CD4-positive, alpha-beta memory T cell (primary cell): ENCODE results near the gene ELP4. TPM values are rescaled to one million over a fixed set of nuclear protein-coding genes. Genes with fewer than 3 reads are reported as not detected.

Experiments
- CTCF ChIA-PET: fragments of 350-600 bp; sonication (Branson Sonifier 250); formaldehyde crosslinking; loops from one replicate; lab custom pipeline; 2021; ENCODE audit warnings: inconsistent platforms; ENCODE audit not compliant: partially characterized antibody; lab: Charles Lee
- POLR2A ChIA-PET: fragments of 350-600 bp; sonication (Branson Sonifier 250); formaldehyde crosslinking; loops from one replicate; lab custom pipeline; 2021; ENCODE audit not compliant: partially characterized antibody; lab: Charles Lee
- DNase-seq, 5 donors: peaks; one replicate each; pipeline versions ENCODE4 v3.0.0 to v3.0.0-alpha.2; 2020 to 2022; ENCODE audit warnings: mixed read lengths in 1 of 5
- H3K27ac ChIP-seq: one replicate; pipeline ENCODE4 v1.7.0; 2013; ENCODE audit warnings: low read depth, low read length
- H3K27me3 ChIP-seq: 2 replicates; pipeline ENCODE4 v1.7.0; 2013; ENCODE audit warnings: mild to moderate bottlenecking, low read length, moderate library complexity; ENCODE audit not compliant: insufficient read depth
- H3K36me3 ChIP-seq: 2 replicates; pipeline ENCODE4 v1.7.0; 2013; ENCODE audit warnings: mild to moderate bottlenecking, low read length, moderate library complexity; ENCODE audit not compliant: insufficient read depth
- H3K4me1 ChIP-seq: 2 replicates; pipeline ENCODE4 v1.7.0; 2013; ENCODE audit warnings: mild to moderate bottlenecking, low read length, moderate library complexity; ENCODE audit not compliant: insufficient read depth
- H3K4me3 ChIP-seq, 2 donors: one replicate each; pipeline ENCODE4 v1.7.0; 2013; ENCODE audit warnings: low read length in 2 of 2, mild to moderate bottlenecking in 1 of 2
- H3K9me3 ChIP-seq, 2 donors: one replicate each; pipeline ENCODE4 v1.7.0; 2013; ENCODE audit warnings: low read length in 2 of 2, control low read depth in 1 of 2; ENCODE audit not compliant: control insufficient read depth in 1 of 2
- H3K27ac Mint-ChIP-seq, 7 donors: one replicate each; pipeline ENCODE4 v1.8.0; 2020 to 2021; ENCODE audit warnings: mixed read lengths in 7 of 7, mild to moderate bottlenecking in 6 of 7, inconsistent platforms in 3 of 7, moderate library complexity in 3 of 7
- H3K27me3 Mint-ChIP-seq, 2 donors: one replicate each; pipeline ENCODE4 v1.8.0; 2020 to 2021; ENCODE audit warnings: mixed read lengths in 2 of 2
- H3K36me3 Mint-ChIP-seq, 2 donors: one replicate each; pipeline ENCODE4 v1.8.0; 2020 to 2021; ENCODE audit warnings: mixed read lengths in 2 of 2, inconsistent platforms in 1 of 2, mild to moderate bottlenecking in 1 of 2
- H3K4me1 Mint-ChIP-seq, 4 donors: one replicate each; pipeline ENCODE4 v1.8.0; 2020 to 2021; ENCODE audit warnings: mixed read lengths in 4 of 4, mild to moderate bottlenecking in 1 of 4
- H3K4me3 Mint-ChIP-seq, 8 donors: one replicate each; pipeline ENCODE4 v1.8.0; 2020 to 2021; ENCODE audit warnings: mixed read lengths in 8 of 8, mild to moderate bottlenecking in 7 of 8, moderate library complexity in 6 of 8, inconsistent platforms in 3 of 8
- H3K9me3 Mint-ChIP-seq, 8 donors: one replicate each; pipeline ENCODE4 v1.8.0; 2020 to 2021; ENCODE audit warnings: mixed read lengths in 8 of 8, mild to moderate bottlenecking in 5 of 8, inconsistent platforms in 3 of 8, moderate library complexity in 1 of 8
- intact Hi-C: fragments of 100-400 bp; cut with micrococcal nuclease; formaldehyde crosslinking; loops from one replicate; pipeline ENCODE4 v1.15.1; 2023
- polyA plus RNA-seq, 2 donors: library from polyadenylated mRNA; unstranded; fragments of 300-500 nt; fragmentation: Illumina TruSeq; gene quantifications; one replicate each; pipeline ENCODE4 v1.2.3, GENCODE V29; 2021
- total RNA-seq, 2 experiments: library from RNA; stranded (reverse); gene quantifications; one replicate each; pipeline ENCODE4 v1.2.3, GENCODE V29; 2021

ELP4 gene
- total and polyA plus RNA-seq, 4 experiments from 2014 or later, result 18.1 to 29.0 (median 19.1) TPM

DNA sequence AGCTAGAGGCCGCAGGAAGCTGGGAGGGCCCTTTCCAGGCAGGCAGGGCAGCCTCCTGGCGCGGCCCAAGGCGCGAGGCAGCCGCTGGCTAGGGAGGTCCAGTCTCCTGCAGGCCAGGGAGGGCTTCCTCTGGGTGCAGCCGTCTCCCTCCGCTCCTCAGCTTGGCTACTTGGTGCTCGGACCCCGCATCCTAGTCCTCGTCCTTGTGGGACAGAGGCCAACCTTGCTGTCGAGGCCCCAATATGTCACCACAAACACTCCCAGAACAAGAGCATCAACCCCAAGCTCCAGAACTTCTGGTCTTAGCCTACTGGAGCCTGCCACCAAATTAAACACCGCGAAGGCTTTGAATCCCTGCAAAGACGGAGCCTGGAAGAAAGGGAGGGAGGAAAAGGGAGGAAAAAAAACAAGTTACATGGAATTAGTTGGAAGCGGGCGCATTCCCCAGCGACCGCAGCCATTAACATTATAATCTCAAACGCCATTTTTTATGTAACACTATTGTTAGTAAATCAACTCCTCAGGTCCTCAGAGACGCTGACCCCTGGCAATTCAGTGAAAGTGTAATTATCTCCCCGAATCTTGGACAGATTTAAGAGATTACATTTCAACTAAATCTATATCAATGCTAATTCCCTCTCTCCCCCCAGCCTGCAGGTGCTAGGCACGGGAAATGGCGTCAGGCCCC, 314.2 kb downstream of the ELP4 start:
- Mint-ChIP-seq H3K27me3 (peaks cover 62 to 67% of the 10 kb centered on the region in 2 donors), H3K4me3 (no peak overlapping the region), H3K27ac (peak overlapping the region in 1 of 7 donors; percentile 37), H3K4me1 (peaks cover 10 to 28% (median 16%) of the 10 kb centered on the region in 4 donors), H3K9me3 (peaks cover 0 to 21% (median 15%) of the 10 kb centered on the region in 8 donors), H3K36me3 (no peaks in the 10 kb centered on the region)
- H3K4me1 ChIP-seq, result no peaks in the 10 kb centered on the region
- H3K36me3 ChIP-seq, result no peaks in the 10 kb centered on the region
- H3K9me3 ChIP-seq, result no peaks in the 10 kb centered on the region
- CTCF ChIA-PET, result interaction anchor here (1.0 kb wide), 1 partner anchor 22 kb away, joined by 3 read pairs; no protein-coding TSS in a partner anchor
- H3K4me3 ChIP-seq, result no peak overlapping the region
- intact Hi-C loops, result loop anchor here (2.0 kb wide), 1 partner anchor 13 kb away; the partner anchor contains the start of gene PAX6
- DNase-seq, result no peak
- H3K27me3 ChIP-seq, result peaks cover 78% of the 10 kb centered on the region
- POLR2A ChIA-PET, result no interaction called here
- H3K27ac ChIP-seq, result no peak overlapping the region

DNA sequence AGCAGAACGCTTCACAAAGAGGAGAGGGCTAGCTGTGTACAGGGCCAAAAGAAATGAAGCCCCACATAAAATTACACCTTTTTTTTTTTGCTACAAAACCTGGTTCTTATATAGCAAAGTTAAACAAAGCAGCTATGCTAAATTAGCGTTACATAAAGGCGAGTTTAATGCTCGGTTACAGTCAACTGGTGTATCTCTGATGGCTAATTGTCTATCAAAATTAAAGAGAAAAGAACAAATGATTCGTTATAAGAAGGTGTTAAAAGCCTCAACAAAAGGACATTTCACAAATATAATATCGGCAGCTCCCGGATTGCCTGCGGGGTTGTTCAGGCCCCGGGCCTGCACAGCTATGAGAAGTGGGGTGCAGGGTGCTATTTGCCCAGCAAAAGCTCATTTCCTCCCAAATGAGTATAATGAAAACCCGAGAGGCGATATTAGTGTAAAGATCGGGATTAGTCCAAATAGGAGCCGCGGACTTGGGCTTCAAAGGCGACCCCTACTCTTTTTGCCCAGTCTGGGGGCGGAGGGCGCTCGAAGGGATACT, 314.8 kb downstream of the ELP4 start:
- H3K27me3 ChIP-seq, result peaks cover 82% of the 10 kb centered on the region
- Mint-ChIP-seq H3K9me3 (peaks cover 0 to 24% (median 15%) of the 10 kb centered on the region in 8 donors), H3K36me3 (no peaks in the 10 kb centered on the region), H3K27me3 (peaks cover 61 to 69% of the 10 kb centered on the region in 2 donors), H3K4me3 (peak overlapping the region in 2 of 8 donors; percentile 31 to 62), H3K4me1 (peaks cover 10 to 28% (median 16%) of the 10 kb centered on the region in 4 donors), H3K27ac (peak overlapping the region in 1 of 7 donors; percentile 35)
- DNase-seq, result no peak
- no peak overlapping the region for H3K4me3 ChIP-seq
- intact Hi-C loops, result loop anchor here (2.0 kb wide), 1 partner anchor 14 kb away; the partner anchor contains the start of gene PAX6
- no peaks in the 10 kb centered on the region for H3K4me1 ChIP-seq
- H3K36me3 ChIP-seq, result no peaks in the 10 kb centered on the region
- no peaks in the 10 kb centered on the region for H3K9me3 ChIP-seq
- ChIA-PET POLR2A (no interaction called here), CTCF (interaction anchor here (1.0 kb wide), 1 partner anchor 23 kb away, joined by 3 read pairs; no protein-coding TSS in a partner anchor)
- no peak overlapping the region for H3K27ac ChIP-seq

DNA sequence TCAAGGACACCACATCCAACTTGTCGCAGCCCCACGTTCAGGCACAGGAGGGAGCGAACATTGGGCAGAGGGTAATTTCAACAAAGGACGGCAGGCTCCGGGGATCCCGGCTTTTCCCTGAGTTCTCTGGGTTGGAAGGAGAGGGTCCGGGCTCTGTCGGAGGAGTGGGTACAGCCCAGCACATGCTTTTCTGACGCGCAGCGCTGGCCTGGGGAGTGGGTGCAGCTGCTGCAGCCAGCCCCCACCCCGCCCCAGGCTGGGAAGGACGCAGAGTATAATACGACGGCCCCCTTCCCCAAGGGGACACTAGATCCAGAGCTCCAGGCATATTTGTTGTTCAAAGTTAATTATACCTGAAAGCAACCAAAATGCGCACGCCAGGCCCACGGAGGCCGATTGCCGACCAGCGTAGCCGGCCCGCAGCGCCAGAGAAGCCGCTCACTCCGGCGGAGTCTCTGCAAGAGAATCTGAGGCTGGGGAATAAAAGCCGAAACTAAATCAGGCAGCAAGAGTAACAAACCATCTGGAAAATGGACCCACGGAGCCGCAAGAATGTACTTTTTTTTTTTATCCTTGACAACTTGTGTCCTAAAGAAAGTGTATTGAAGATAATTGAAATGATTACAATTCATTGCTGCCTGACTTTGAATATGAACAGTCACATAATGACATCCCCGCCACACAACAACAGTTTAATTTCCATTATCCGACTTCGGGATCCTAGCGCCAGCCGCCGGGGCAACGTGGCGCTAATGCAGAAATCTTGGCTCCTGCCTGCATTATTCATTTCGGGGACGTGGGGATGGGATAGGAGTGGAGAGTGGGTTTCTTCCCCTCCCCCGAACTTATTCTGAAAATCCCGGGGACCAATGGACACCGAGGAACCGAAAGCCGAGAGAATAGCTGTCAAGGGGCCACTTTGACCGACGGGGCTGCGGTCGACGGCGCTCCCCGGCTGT, 315.6 kb downstream of the ELP4 start:
- H3K9me3 ChIP-seq, result no peaks in the 10 kb centered on the region
- H3K27ac Mint-ChIP-seq, result peak overlapping the region in 2 of 7 donors; percentile 51 to 52
- ChIA-PET POLR2A (no interaction called here), CTCF (no interaction called here)
- H3K27me3 ChIP-seq, result peaks cover 81% of the 10 kb centered on the region
- peaks cover 10 to 28% (median 16%) of the 10 kb centered on the region in 4 donors for H3K4me1 Mint-ChIP-seq
- DNase-seq, result no peak
- peak overlapping the region in 5 of 8 donors; percentile 5 to 62 (median 50) for H3K4me3 Mint-ChIP-seq
- H3K4me1 ChIP-seq, result no peaks in the 10 kb centered on the region
- peaks cover 64 to 70% of the 10 kb centered on the region in 2 donors for H3K27me3 Mint-ChIP-seq
- H3K4me3 ChIP-seq, result no peak overlapping the region
- H3K36me3 ChIP-seq, result no peaks in the 10 kb centered on the region
- no peaks in the 10 kb centered on the region for H3K36me3 Mint-ChIP-seq
- H3K9me3 Mint-ChIP-seq, result peaks cover 0 to 24% (median 15%) of the 10 kb centered on the region in 8 donors
- no peak overlapping the region for H3K27ac ChIP-seq
- intact Hi-C loops, result loop anchor here (2.0 kb wide), 1 partner anchor 14 kb away; the partner anchor contains the start of gene PAX6

DNA sequence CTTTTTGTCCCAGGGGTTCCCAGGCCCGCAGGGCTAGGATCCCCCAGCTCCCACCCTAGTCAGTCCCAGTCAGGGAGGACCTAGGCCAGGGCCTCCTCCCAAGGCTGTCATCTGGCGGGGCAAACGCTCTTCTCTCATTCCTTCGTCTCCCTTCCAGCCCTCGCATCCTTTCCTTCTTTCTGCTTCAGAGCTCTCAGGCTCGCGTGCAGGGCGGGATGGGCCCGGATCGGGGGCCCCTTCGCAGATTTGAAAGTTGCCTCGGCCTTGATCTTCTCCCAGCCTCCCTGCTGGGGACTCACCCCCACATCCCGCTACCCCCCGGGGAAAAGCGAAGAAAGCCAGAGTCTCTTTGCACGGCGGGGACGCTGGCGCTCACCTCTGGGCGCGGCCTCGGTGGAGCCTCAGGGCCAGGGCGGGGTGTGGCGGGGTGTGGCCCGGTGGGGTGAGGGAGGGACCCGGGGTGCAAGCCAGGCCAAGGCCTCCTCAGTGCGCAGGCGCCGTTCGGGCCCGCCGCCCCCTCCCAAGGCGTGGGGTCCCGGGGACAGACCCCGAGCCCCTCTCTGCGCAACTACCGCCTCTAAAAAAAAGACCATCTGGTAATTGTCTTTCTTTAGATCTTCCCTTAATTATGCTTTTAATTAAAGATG, 316.4 kb downstream of the ELP4 start:
- CTCF ChIA-PET, result no interaction called here

DNA sequence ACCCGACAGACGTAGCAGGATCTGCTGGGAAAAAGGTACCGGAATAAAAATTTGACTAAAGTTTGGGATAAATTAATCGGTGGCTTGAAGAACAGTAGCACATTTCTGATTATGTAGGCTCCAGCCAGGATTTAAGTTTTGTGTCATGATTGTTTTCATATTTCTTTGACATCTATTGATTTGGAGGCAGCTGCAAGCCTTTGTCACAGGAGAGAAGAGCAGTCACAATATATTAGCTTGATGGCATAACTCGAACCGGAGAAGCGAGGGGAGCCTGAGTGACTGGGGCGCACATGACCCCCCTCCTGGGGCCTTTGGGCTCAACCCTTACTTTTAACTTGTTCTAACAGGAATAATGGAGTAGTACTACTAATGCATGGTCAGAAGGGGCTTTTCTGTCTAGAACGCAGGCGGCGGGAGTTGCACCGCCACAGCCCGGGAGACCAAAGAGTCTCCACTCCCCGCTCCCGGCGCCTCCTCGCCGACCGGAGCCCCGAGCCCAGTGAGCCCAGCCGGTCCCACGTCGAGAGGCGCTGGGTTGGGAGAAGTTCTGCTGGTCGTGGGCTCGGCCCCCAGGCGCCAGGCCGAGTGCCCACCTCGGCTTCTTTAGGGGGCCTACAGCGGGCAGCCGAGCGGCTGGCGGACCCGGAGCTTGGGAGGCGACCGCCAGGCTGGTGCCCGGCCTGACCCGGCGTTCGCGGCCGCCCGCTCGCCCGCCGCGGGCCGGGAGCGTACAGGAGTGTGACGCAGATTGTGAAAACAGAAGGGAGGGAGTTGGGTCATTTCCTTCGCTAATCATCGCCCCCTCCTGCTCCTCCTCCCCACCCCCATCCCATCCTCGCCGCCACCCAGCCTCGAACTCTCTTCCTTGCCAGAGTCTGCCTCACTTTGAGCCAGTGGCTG, 317.2 kb downstream of the ELP4 start:
- Mint-ChIP-seq H3K27ac (peak overlapping the region in 2 of 7 donors; percentile 41 to 70), H3K27me3 (peaks cover 57 to 68% of the 10 kb centered on the region in 2 donors), H3K4me1 (peaks cover 10 to 28% (median 16%) of the 10 kb centered on the region in 4 donors), H3K36me3 (no peaks in the 10 kb centered on the region), H3K9me3 (peaks cover 0 to 17% (median 12%) of the 10 kb centered on the region in 8 donors), H3K4me3 (peak overlapping the region in 7 of 8 donors; percentile 10 to 64 (median 22))
- Histone ChIP-seq H3K36me3 (no peaks in the 10 kb centered on the region), H3K27me3 (peaks cover 69% of the 10 kb centered on the region), H3K4me3 (no peak overlapping the region), H3K9me3 (no peaks in the 10 kb centered on the region), H3K4me1 (no peaks in the 10 kb centered on the region), H3K27ac (no peak overlapping the region)
- no peak for DNase-seq
- ChIA-PET CTCF (no interaction called here), POLR2A (no interaction called here)
- intact Hi-C loops, result no loop called here

More for the DNA sequence above, 316.4 kb downstream of the ELP4 start:
- peaks cover 62 to 76% of the 10 kb centered on the region in 2 donors for H3K27me3 Mint-ChIP-seq
- intact Hi-C loops, result loop anchor here (2.0 kb wide), 1 partner anchor 15 kb away; the partner anchor contains the start of gene PAX6
- H3K27ac Mint-ChIP-seq, result peak overlapping the region in 2 of 7 donors; percentile 52 to 59
- peaks cover 0 to 24% (median 15%) of the 10 kb centered on the region in 8 donors for H3K9me3 Mint-ChIP-seq
- no peak for DNase-seq
- no peaks in the 10 kb centered on the region for H3K36me3 ChIP-seq
- POLR2A ChIA-PET, result no interaction called here
- peaks cover 76% of the 10 kb centered on the region for H3K27me3 ChIP-seq
- peaks cover 10 to 28% (median 16%) of the 10 kb centered on the region in 4 donors for H3K4me1 Mint-ChIP-seq
- H3K4me3 Mint-ChIP-seq, result peak overlapping the region in 4 of 8 donors; percentile 4 to 50 (median 26)
- no peaks in the 10 kb centered on the region for H3K9me3 ChIP-seq
- no peaks in the 10 kb centered on the region for H3K36me3 Mint-ChIP-seq
- H3K4me1 ChIP-seq, result no peaks in the 10 kb centered on the region
- no peak overlapping the region for H3K4me3 ChIP-seq
- H3K27ac ChIP-seq, result no peak overlapping the region
